GDM1 (cell line): ENCODE data around the gene EML2.

Source experiments
- DNase-seq: peaks from one replicate; lab custom pipeline; 2025; lab: John Stamatoyannopoulos, UW

Gene EML2

DNA sequence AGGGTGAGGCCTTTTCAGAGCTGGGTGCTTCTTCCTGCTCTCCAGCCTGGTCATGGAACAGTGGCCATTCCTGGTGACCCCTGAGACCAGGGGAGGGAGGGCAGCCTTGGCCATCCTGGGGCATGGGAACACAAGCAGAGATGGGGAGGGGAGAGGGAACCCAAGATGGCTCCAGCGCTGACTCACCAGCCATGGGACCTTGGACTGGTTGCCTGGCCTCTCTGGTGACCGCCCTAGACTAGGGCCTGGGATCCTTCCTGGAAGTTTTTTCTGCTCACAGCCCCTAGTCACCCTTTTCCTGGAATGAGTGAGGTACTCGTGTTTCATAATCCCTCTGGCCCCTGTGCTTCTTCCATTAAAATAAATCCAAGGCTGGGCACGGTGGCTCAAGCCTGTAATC is 51.3 kb downstream of the EML2 start:
- no peak for DNase-seq

DNA sequence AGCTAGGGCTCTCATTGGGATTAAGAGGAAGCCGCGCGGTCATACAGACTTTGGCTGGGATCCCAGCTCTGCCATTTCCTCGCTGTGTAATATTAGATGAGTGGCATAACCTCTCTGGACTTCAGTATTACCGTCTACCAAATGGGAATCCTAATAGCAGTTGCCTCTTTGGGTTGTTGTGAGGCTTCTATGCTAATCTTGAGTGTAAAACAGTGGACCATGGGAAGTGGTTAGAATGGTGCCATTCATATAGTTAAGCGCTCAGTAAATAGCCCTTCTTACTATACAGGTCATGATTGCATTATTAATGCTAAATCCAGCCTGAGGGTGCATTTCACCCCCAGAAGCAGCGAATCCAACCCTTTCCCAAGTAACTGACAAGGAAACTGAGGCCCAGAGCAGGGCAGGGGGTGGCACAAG is 54.0 kb downstream of the EML2 start:
- DNase-seq, result no peak

DNA sequence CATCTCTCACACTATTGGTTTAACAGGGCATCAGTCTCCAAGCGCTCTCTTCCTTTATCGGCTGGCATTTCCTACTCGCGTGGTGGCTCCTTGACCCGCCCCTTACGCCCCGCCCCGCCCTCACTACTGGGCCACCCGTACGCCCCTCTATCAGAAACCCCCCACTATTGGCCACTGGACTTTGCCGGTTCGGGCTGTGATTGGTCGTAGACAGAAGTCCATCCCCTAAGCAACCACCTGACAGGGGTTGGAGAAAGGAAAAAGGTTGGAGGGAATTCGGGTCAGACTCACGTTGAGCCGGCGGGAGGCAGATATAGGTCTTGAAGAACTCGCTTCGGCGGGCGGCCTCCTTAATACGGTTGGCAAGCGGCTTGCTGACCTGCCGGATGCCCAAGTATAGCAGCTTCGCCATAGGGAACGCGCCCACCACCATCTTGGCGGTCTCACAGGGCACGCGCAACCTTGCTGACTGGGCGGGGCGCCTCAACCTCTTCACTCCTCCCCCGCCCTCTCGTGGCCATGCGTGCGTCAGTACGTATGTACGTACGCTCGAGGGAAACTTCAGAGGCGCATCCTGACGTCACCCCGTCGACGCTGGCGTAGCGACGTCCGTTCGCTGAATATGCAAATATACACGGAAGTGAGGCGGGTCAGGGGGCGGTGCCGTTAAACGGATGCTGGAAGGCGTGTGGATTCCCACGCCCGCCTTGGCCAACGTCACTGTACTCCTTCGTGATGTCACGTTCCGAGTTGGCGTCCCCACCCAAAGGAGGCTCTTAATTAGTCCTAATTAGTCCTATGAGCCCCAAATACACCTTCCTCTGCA is 54.7 kb downstream of the EML2 start, which contains the start of gene OPA3:
OPA3 (minus strand) TSS at position 471 of the 826 bp plus-strand sequence; CDS start at position 433, 38 bp downstream.
- DNase-seq, result peak; percentile 100

- no peak for DNase-seq
These were observed 57.6 kb downstream of the EML2 start for GRCh38 chr19:45581576-45581975.

GRCh38 chr19:45578861-45579260 is 60.3 kb downstream of the EML2 start:
- DNase-seq, result no peak

DNA sequence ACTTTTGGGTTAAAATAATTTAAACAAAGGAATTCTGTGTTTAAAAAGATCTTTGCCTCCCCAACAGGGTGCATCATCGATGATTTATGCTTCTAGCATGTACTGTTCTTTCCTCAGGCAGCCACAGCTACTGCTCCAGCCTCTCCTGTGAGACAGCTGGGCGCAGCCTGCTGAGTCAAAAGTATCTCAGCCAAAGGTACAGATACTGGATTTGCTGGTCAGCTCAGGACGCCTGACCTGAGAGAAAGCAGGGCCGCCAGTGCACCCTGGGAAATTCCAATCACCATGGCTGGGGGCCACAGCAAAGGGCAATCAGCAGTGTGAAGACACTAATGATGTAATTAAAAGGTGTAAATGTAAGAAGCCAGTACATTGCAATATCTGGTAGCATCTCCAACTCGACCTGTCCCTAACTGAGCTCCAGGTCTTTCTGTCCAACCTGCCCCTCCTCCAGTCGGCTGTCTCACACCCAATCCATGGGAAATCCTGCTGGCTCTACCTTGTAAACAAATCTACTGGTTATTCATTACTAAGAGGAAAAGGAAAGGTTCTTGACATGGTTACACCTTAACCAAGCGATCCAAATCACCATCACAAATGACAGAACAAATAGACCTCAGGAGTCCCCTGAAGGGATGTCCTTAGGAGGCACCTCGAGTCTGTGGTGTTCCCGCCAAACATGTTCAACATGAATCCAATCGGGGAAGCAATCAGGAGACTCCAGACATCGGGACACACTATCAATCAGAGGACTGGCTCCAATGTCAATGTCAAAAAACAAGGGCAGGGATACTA is 61.9 kb downstream of the EML2 start:
- DNase-seq, result no peak

- DNase-seq, result no peak
These were observed 62.5 kb downstream of the EML2 start for GRCh38 chr19:45576682-45577081.

- no peak for DNase-seq
These were observed 64.0 kb downstream of the EML2 start for GRCh38 chr19:45575216-45575615.

- DNase-seq, result no peak
These were observed 64.7 kb downstream of the EML2 start for GRCh38 chr19:45574526-45574925.

DNA sequence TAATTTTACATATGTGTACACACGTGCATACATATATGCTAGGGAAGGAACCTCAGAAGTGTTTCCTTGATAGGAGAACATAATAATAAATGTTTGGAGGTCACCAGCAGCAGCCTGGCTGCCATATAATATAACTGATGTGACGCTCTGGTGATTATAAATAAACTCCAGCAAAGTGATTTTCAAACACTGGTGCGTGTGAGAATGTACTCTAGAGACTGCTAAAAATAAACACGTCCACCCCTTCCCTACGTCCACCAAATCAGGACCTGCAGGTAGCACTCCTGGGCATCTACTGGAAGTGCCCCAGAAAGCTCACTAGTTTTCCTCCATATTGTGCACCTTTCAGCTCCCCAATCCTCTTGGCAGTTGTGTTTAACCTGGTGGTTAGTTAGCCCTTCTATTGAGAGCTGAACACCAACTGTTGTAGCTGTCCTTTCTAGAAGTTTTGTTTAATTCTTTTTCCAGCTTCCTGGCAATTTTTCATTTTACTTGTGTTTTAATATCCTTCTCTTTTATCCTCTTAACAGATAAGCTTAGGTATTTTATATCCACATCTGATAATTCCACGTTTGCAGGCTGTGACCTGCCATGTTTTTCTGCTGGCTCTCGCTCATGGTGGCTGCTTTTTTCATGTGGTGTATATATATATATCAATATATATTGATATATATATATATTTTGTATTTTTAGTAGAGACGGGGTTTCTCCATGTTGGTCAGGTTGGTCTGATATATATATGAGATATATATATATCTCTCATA is 67.6 kb downstream of the EML2 start:
- DNase-seq, result no peak

DNA sequence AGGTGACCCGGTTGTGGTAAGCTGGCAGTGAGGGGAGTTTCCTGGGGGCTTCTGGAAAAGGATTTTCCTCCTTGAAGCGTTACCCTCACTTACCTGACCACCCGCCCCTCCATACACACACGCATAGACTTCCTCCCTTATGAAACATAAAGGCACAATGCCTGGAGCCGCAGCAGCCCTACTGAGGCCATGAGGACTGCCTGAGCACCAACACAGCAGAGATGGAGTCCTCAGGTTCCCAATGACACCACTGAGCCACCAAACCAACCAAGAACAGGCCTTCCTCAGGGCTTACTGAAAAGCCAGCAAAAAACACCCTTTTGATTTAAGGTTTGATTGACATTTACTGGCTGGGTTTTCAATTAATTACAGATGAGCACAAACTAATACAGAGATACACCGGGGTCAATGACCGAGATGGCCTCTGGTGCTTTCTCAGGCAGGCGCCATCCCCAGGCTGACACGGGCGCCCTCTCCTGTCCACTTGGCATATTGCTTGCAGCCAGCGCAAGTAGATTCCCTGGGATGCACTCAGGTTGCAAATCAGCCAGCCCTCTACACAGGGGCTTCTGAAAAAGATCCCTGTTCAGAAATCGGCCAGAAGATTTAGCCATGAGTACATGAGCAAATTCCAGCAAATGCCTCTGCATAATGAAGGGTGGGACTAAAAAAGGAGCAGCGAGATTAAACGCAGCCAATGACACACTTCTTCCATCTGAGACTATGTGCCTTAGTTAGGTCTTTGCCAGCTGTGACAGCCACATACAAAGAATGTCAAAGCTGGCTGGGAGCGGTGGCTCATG is 69.4 kb downstream of the EML2 start:
- peak; percentile 29 for DNase-seq

DNA sequence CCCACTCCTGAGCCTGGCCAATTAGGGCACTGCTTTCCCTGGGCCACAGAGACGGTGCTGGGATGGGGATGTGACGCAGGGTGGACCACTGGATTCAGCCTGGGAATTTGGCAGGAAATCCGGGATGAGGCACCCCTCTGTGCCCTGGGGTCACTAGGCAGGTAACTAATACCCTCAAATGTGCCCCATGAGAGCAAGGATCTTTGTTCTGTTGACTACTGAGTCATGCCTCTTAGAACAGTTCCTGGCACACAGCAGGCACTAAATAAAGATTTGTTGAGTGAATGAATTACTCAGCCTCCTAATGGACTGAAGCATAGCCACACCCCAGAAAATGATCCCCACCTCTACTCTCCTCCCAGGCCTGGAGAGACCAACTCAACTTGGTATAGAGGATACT is 70.5 kb downstream of the EML2 start:
- DNase-seq, result no peak

DNA sequence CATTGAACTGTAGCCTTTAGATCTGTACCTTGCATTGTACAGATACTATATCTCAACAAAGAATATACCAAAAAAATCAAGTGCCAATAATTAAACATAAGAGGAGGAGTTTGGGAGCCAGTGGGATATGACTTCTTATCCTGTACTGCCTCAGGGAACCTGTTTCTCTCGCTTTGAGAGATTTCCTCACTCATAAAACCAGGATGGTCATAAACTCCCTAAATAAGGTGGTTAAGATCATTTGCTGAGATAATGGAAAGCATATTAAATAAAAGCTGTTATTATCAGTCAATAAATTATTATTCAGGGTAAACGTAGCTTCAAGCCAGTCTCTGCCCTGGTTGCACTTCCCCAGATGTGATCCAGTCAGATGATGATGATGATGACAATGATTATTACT is 71.6 kb downstream of the EML2 start:
- DNase-seq, result no peak

DNA sequence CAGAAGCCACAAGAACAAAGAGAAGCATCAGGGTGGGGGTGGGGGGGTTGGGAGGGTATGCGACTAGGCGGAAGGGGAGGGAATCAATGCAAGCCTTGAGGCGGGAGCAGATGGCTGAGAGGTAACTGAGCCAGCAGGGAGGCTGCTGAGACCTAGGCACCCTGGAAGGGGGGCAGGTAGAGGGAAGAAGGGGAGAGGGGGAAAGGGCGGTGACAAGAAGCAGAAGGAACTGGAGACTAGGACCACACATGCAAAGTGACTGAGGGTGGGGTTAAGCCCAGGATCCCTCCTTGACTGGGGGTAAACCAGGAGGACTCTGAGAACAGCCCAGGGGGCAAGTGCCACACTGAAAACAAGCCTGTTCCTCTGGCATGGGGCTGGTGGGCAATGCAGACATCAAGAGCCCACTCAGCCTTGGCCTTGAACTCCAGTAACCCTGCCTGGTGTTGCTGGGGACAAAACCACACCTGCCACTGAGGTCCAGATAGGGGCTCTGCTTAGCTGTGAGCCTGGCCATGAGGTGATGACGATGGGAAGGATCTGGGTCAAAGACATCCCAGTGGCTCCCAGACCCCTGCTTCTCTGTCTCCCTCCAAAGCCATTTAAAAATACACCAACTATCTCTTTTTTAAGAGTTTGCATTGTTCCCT is 74.9 kb downstream of the EML2 start:
- DNase-seq, result no peak

DNA sequence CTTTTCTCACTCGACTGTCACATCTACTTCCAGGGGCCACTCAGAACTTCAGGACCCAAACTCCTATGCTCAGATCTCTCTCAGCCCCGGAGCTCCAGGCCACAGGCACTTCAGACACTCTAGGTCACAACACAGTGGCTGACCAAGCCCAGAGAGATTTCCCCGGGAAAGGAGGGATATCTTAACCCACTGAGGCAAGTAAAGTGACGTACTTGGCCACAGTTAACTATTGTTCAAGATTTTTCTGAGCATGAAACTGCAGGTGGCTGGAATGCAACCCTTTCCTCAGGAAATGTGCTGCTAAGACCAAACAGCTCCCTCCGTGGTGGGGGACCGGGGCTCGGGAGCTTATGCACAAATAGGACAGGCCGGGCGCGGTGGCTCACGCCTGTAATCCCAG is 78.5 kb downstream of the EML2 start:
- no peak for DNase-seq

GRCh38 chr19:45560038-45560437 is 79.2 kb downstream of the EML2 start:
- no peak for DNase-seq
